H9 (cell line): ENCODE results near the gene PACSIN3. TPM values are rescaled to one million over a fixed set of nuclear protein-coding genes. Genes with fewer than 3 reads are reported as not detected.

Experiments
- DNase-seq: peaks from one replicate; pipeline ENCODE4 v3.0.0-alpha.2; 2017
- H2AFZ ChIP-seq: one replicate; pipeline ENCODE4 v1.6.1; 2013; ENCODE audit warnings: mild to moderate bottlenecking, low read length, control low read depth, moderate library complexity
- H2AK5ac ChIP-seq: 2 replicates; pipeline ENCODE4 v1.6.1; 2013; ENCODE audit warnings: low read length, control low read depth, mixed read lengths; ENCODE audit not compliant: insufficient read length
- H2BK120ac ChIP-seq: one replicate; pipeline ENCODE4 v1.6.1; 2013; ENCODE audit warnings: low read depth, mild to moderate bottlenecking, low read length, control low read depth, inconsistent platforms; ENCODE audit not compliant: poor library complexity, severe bottlenecking
- H2BK12ac ChIP-seq: 2 replicates; pipeline ENCODE4 v1.6.1; 2013; ENCODE audit warnings: low read length, control low read depth, mixed read lengths, low read depth; ENCODE audit not compliant: insufficient read length
- H2BK15ac ChIP-seq: 2 replicates; pipeline ENCODE4 v1.6.1; 2013; ENCODE audit warnings: low read depth, low read length, control low read depth
- H2BK20ac ChIP-seq: one replicate; pipeline ENCODE4 v1.6.1; 2013; ENCODE audit warnings: low read depth, mild to moderate bottlenecking, low read length, control low read depth, inconsistent platforms; ENCODE audit not compliant: poor library complexity, severe bottlenecking
- H2BK5ac ChIP-seq: 2 replicates; pipeline ENCODE4 v1.6.1; 2013; ENCODE audit warnings: low read length, control low read depth, mixed read lengths; ENCODE audit not compliant: insufficient read length
- H3K14ac ChIP-seq: 2 replicates; pipeline ENCODE4 v1.6.1; 2013; ENCODE audit warnings: low read length, control low read depth; ENCODE audit not compliant: insufficient read depth
- H3K18ac ChIP-seq: 2 replicates; pipeline ENCODE4 v1.6.1; 2013; ENCODE audit warnings: low read depth, mild to moderate bottlenecking, mixed read lengths, low read length, control low read depth; ENCODE audit not compliant: insufficient read length
- H3K23ac ChIP-seq: 2 replicates; pipeline ENCODE4 v1.6.1; 2013; ENCODE audit warnings: low read length, control low read depth, mixed read lengths, low read depth; ENCODE audit not compliant: insufficient read length
- H3K23me2 ChIP-seq: 2 replicates; pipeline ENCODE4 v1.6.1; 2013; ENCODE audit warnings: low read depth, mild to moderate bottlenecking, mixed read lengths, low read length, control low read depth; ENCODE audit not compliant: insufficient read length, poor library complexity, severe bottlenecking
- H3K27ac ChIP-seq: 2 replicates; pipeline ENCODE4 v1.5.1; 2013; ENCODE audit warnings: low read length, control low read depth, mixed read lengths, low read depth; ENCODE audit not compliant: insufficient read length
- H3K27me3 ChIP-seq: 2 replicates; pipeline ENCODE4 v1.6.1; 2013; ENCODE audit warnings: low read length, control low read depth, inconsistent platforms; ENCODE audit not compliant: insufficient read depth
- H3K4ac ChIP-seq: 2 replicates; pipeline ENCODE4 v1.6.1; 2013; ENCODE audit warnings: low read depth, mild to moderate bottlenecking, control low read depth, inconsistent platforms, low read length, moderate library complexity
- H3K4me1 ChIP-seq: 2 replicates; pipeline ENCODE4 v1.6.1; 2013; ENCODE audit warnings: low read length, control low read depth, inconsistent platforms; ENCODE audit not compliant: insufficient read depth
- H3K4me2 ChIP-seq: 2 replicates; pipeline ENCODE4 v1.6.1; 2013; ENCODE audit warnings: low read length, control low read depth, mixed read lengths; ENCODE audit not compliant: insufficient read length, insufficient read depth
- H3K56ac ChIP-seq: 2 replicates; pipeline ENCODE4 v1.6.1; 2013; ENCODE audit warnings: low read depth, mild to moderate bottlenecking, mixed read lengths, low read length, control low read depth; ENCODE audit not compliant: insufficient read length
- H3K79me1 ChIP-seq: 2 replicates; pipeline ENCODE4 v1.6.1; 2013; ENCODE audit warnings: low read depth, mild to moderate bottlenecking, moderate library complexity, low read length, control low read depth, inconsistent platforms; ENCODE audit not compliant: insufficient read depth, poor library complexity, severe bottlenecking
- H3K79me2 ChIP-seq: 2 replicates; pipeline ENCODE4 v1.6.1; 2013; ENCODE audit warnings: low read length, control low read depth, inconsistent platforms; ENCODE audit not compliant: insufficient read depth
- H3K9ac ChIP-seq: 2 replicates; pipeline ENCODE4 v1.6.1; 2013; ENCODE audit warnings: low read length, control low read depth, mixed read lengths; ENCODE audit not compliant: insufficient read length; ENCODE audit errors: extremely low read depth
- H3K9me3 ChIP-seq: one replicate; pipeline ENCODE4 v1.6.1; 2013; ENCODE audit warnings: low read depth, low read length, inconsistent platforms; ENCODE audit not compliant: control insufficient read depth
- H3T11ph ChIP-seq: one replicate; pipeline ENCODE4 v1.6.1; 2013; ENCODE audit warnings: mild to moderate bottlenecking, low read length, control low read depth, inconsistent platforms
- H4K20me1 ChIP-seq: one replicate; pipeline ENCODE4 v1.6.1; 2013; ENCODE audit not compliant: control insufficient read depth, insufficient read length, insufficient read depth
- H4K5ac ChIP-seq: 2 replicates; pipeline ENCODE4 v1.6.1; 2013; ENCODE audit warnings: low read depth, mild to moderate bottlenecking, mixed read lengths, low read length, control low read depth; ENCODE audit not compliant: insufficient read length
- H4K8ac ChIP-seq: replicated peaks from 2 replicates; pipeline ENCODE4 v1.6.1; 2013; ENCODE audit warnings: low read length, control low read depth, mixed read lengths, low read depth; ENCODE audit not compliant: insufficient read length
- H4K91ac ChIP-seq: 2 replicates; pipeline ENCODE4 v1.6.1; 2013; ENCODE audit warnings: low read depth, mild to moderate bottlenecking, moderate library complexity, mixed read lengths, low read length, control low read depth; ENCODE audit not compliant: insufficient read length
- H3K27ac Mint-ChIP-seq, 3 experiments: 2 replicates in 2 of 3; 3 replicates in 1 of 3; pipeline ENCODE4 v1.8.0; 2020 to 2021; ENCODE audit warnings: mixed read lengths in 3 of 3, mild to moderate bottlenecking in 1 of 3, moderate library complexity in 1 of 3
- H3K27me3 Mint-ChIP-seq: 2 replicates; pipeline ENCODE4 v1.8.0; 2021; ENCODE audit warnings: low read depth, mild to moderate bottlenecking, moderate library complexity, mixed read lengths
- H3K36me3 Mint-ChIP-seq, 3 experiments: 2 replicates in 2 of 3; 3 replicates in 1 of 3; pipeline ENCODE4 v1.8.0; 2020 to 2021; ENCODE audit warnings: low read depth in 3 of 3, mixed read lengths in 3 of 3; ENCODE audit not compliant: insufficient read depth in 1 of 3
- H3K4me1 Mint-ChIP-seq, 2 experiments: 2 replicates each; pipeline ENCODE4 v1.8.0; 2020; ENCODE audit warnings: mixed read lengths in 2 of 2
- H3K4me3 Mint-ChIP-seq, 2 experiments: 2 replicates in 1 of 2; 3 replicates in 1 of 2; pipeline ENCODE4 v1.8.0; 2020 to 2021; ENCODE audit warnings: mild to moderate bottlenecking in 2 of 2, mixed read lengths in 2 of 2, moderate library complexity in 1 of 2
- H3K9me3 Mint-ChIP-seq, 2 experiments: 2 replicates in 1 of 2; 3 replicates in 1 of 2; pipeline ENCODE4 v1.8.0; 2020; ENCODE audit warnings: mild to moderate bottlenecking in 2 of 2, mixed read lengths in 2 of 2, moderate library complexity in 1 of 2
- WGBS: extraction: QIAGEN DNeasy Blood & Tissue Kit; methylation state at CpG from one replicate; pipeline ENCODE4 v1.1.7; 2013; ENCODE audit warnings: missing lambda C conversion rate, low lambda C conversion rate, mixed read lengths; ENCODE audit not compliant: insufficient read length; ENCODE audit errors: extremely low coverage; 5-methylcytosine and 5-hydroxymethylcytosine counted together
- total RNA-seq: library from RNA; stranded (reverse); gene quantifications from 2 replicates; pipeline ENCODE4 v1.2.1, GENCODE V29; 2021
- TF ChIP-seq, protein P1 (sequence below): fragments of 200-600 bp; sonication (generic); conservative IDR thresholded peaks from 3 replicates; pipeline ENCODE4 v1.8.0; 2021; ENCODE audit warnings: antibody characterized with exemption, mild to moderate bottlenecking

The PACSIN3 gene
- total RNA-seq, 1 experiment from 2014 or later = 63.0 TPM

DNA sequence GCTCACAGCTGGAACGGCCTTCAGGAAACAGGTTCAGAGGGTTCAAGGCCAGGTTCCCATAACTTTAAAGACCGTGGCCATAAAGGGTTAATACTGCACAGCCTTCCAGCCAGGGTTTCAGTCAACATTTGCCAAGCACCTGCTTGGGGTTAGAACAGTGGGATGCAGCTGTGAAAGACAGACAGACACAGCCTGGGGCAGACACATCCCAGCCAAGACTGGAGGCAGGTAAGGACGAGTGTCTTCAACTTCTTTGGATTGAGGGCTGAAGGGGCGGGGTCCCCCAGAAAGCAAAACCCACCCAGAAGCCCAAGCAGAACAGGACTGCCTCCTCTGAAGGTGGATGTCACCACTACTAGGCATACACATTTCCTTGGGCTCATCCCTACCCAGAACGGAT, 23.8 kb downstream of the PACSIN3 start:
- no peaks in the 10 kb centered on the region; the same call in 1 of the 2 replicates for H3K27me3 Mint-ChIP-seq
- Histone ChIP-seq H3K9me3 (no peaks in the 10 kb centered on the region), H3K79me1 (no peaks in the 10 kb centered on the region), H3K56ac (no peak overlapping the region), H3K23me2 (no peaks in the 10 kb centered on the region), H2BK5ac (no peak overlapping the region), H3K27me3 (no peaks in the 10 kb centered on the region), H2BK20ac (no peak overlapping the region), H4K91ac (no peak overlapping the region), H3K4me1 (no peaks in the 10 kb centered on the region), H3K9ac (no peak overlapping the region), H3K4me2 (no peak overlapping the region), H2BK15ac (no peak overlapping the region), H3K79me2 (no peaks in the 10 kb centered on the region), H2BK120ac (no peak overlapping the region), H3K27ac (no peak overlapping the region), H4K5ac (no peak overlapping the region), H4K8ac (no peak overlapping the region), H2AK5ac (no peak overlapping the region), H4K20me1 (no peaks in the 10 kb centered on the region), H3K14ac (no peak overlapping the region), H3T11ph (no peak overlapping the region), H2AFZ (no peak overlapping the region), H3K18ac (no peak overlapping the region), H3K4ac (no peak overlapping the region), H3K23ac (no peak overlapping the region), H2BK12ac (no peak overlapping the region)
- no peak for DNase-seq
- peaks cover 5 to 11% of the 10 kb centered on the region in 2 experiments; a peak in 1 of 4 replicates for H3K4me1 Mint-ChIP-seq
- TF ChIP-seq, protein P1, sequence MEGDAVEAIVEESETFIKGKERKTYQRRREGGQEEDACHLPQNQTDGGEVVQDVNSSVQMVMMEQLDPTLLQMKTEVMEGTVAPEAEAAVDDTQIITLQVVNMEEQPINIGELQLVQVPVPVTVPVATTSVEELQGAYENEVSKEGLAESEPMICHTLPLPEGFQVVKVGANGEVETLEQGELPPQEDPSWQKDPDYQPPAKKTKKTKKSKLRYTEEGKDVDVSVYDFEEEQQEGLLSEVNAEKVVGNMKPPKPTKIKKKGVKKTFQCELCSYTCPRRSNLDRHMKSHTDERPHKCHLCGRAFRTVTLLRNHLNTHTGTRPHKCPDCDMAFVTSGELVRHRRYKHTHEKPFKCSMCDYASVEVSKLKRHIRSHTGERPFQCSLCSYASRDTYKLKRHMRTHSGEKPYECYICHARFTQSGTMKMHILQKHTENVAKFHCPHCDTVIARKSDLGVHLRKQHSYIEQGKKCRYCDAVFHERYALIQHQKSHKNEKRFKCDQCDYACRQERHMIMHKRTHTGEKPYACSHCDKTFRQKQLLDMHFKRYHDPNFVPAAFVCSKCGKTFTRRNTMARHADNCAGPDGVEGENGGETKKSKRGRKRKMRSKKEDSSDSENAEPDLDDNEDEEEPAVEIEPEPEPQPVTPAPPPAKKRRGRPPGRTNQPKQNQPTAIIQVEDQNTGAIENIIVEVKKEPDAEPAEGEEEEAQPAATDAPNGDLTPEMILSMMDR = no peak
- WGBS = no CpG with 5 or more reads among the region's 5 CpGs
- H3K9me3 Mint-ChIP-seq = no peaks in the 10 kb centered on the region; a peak in 1 of 5 replicates
- H3K36me3 Mint-ChIP-seq = peaks cover 12 to 38% (median 31%) of the 10 kb centered on the region in 3 experiments
- no peak overlapping the region for H3K4me3 Mint-ChIP-seq
- H3K27ac Mint-ChIP-seq = 0 out of 7 replicates have a peak overlapping the region, but pooled peaks of 1 of the 3 experiments have one; percentile 13
